Measurements from ENCODE around the gene CEP44. TPM values are rescaled to one million over a fixed set of nuclear protein-coding genes. Genes with fewer than 3 reads are reported as not detected.

CEP44 gene
- total and polyA plus RNA-seq, 10 of the 15 experiments (the other 5 are each of a cell fraction or from before 2014, with no cell fraction given): 7.6 to 19.8 (median 14.2) TPM

- no peak for TF ChIP-seq CTCF (IDR thresholded peaks at IDR 0.05 in 2 of 3, conservative IDR thresholded peaks at IDR 0.05 in 1 of 3; ENCODE audit: control insufficient read depth in 2 of 3, extremely low read depth in 1 of 3, insufficient read depth in 1 of 3, low read depth in 3 of 3, low read length in 3 of 3)
- TF ChIP-seq ZNF24 (IDR thresholded peaks at IDR 0.05): no peak
- no peak for TF ChIP-seq SP1 (IDR thresholded peaks at IDR 0.05; ENCODE audit: low read depth, low read length)
- no peak for TF ChIP-seq NR2C1 (IDR thresholded peaks at IDR 0.05)
These were observed 27.9 kb upstream of the CEP44 start (continued) for GRCh38 chr4:174255786-174256185.

GRCh38 chr4:174256277-174256713, 27.4 kb upstream of the CEP44 start:
- H3K4me3 ChIP-seq: no peak overlapping the region
- ChIA-PET POLR2A (interaction anchor here (1.3 kb wide), 1 partner anchor 26 kb away, joined by 3 read pairs; no protein-coding TSS in a partner anchor), SMC1A (ENCODE audit: uncharacterized antibody, unreplicated experiment) (interaction anchor here (0.6 to 1.4 kb wide), 3 partner anchors 10 to 34 kb away, joined by 3 to 4 read pairs (median 4); no protein-coding TSS in a partner anchor), RAD21 (ENCODE audit: unreplicated experiment) (interaction anchor here (1.1 kb wide), 1 partner anchor 10 kb away, joined by 3 read pairs; no protein-coding TSS in a partner anchor), CTCF (interaction anchor here (0.7 to 1.6 kb wide), 2 partner anchors 9 to 16 kb away, joined by 4 read pairs; no protein-coding TSS in a partner anchor)
- H3K79me2 ChIP-seq (ENCODE audit: control insufficient read depth, insufficient read depth, low read length): no peaks in the 10 kb centered on the region
- H3K36me3 ChIP-seq (ENCODE audit: control insufficient read depth in 2 of 2, insufficient read depth in 2 of 2, low read length in 1 of 2): peaks cover 0 to 3% of the 10 kb centered on the region in 2 experiments; a peak in 1 of 4 replicates
- no peak overlapping the region for H3K9ac ChIP-seq (ENCODE audit: control insufficient read depth, insufficient read depth, low read length)
- no peak overlapping the region for H3K4me2 ChIP-seq (ENCODE audit: control insufficient read depth, insufficient read depth)
- no peak for DNase-seq (ENCODE audit: low read depth, low spot score)
- in situ Hi-C loops (cut with MboI) (no loop called here), intact Hi-C loops (cut with micrococcal nuclease; ENCODE audit: unreplicated experiment) (no loop called here)
- H4K20me1 ChIP-seq (ENCODE audit: control insufficient read depth, insufficient read depth): no peaks in the 10 kb centered on the region
- FAIRE-seq: peak; percentile 18
- no peak for ATAC-seq
- no TSS peak for BruUV-seq (replicated peaks)
- no peaks in the 10 kb centered on the region for H3K27me3 ChIP-seq (replicated peaks in 1 of 2; ENCODE audit: control insufficient read depth in 2 of 2, insufficient read depth in 2 of 2, low read length in 1 of 2)
- no peak overlapping the region for H2AFZ ChIP-seq (ENCODE audit: control insufficient read depth, low read depth, low read length)
- no peaks in the 10 kb centered on the region for H3K9me3 ChIP-seq (replicated peaks; ENCODE audit: control insufficient read depth, insufficient read depth, low read length)
- no peak overlapping the region for H3K27ac ChIP-seq (ENCODE audit: control insufficient read depth, insufficient read depth)
- no peaks in the 10 kb centered on the region for H3K4me1 ChIP-seq (ENCODE audit: control insufficient read depth, insufficient read depth, low read length)
- WGBS (ENCODE audit: insufficient coverage, insufficient replicate concordance, low lambda C conversion rate, missing lambda C conversion rate): 100% methylated on average over 1 of the region's 1 CpG
- no peak for TF ChIP-seq IKZF1 (conservative IDR thresholded peaks at IDR 0.05)
- no peak for TF ChIP-seq ZNF24 (IDR thresholded peaks at IDR 0.05)
- TF ChIP-seq POLR2AphosphoS5 (IDR thresholded peaks at IDR 0.05; ENCODE audit: low read length): no peak
- no peak for TF ChIP-seq HSF1 (IDR thresholded peaks at IDR 0.05; ENCODE audit: low read depth, low read length)
- TF ChIP-seq TBL1XR1 (IDR thresholded peaks at IDR 0.05; ENCODE audit: low read depth, low read length): no peak
- TF ChIP-seq, protein P1, sequence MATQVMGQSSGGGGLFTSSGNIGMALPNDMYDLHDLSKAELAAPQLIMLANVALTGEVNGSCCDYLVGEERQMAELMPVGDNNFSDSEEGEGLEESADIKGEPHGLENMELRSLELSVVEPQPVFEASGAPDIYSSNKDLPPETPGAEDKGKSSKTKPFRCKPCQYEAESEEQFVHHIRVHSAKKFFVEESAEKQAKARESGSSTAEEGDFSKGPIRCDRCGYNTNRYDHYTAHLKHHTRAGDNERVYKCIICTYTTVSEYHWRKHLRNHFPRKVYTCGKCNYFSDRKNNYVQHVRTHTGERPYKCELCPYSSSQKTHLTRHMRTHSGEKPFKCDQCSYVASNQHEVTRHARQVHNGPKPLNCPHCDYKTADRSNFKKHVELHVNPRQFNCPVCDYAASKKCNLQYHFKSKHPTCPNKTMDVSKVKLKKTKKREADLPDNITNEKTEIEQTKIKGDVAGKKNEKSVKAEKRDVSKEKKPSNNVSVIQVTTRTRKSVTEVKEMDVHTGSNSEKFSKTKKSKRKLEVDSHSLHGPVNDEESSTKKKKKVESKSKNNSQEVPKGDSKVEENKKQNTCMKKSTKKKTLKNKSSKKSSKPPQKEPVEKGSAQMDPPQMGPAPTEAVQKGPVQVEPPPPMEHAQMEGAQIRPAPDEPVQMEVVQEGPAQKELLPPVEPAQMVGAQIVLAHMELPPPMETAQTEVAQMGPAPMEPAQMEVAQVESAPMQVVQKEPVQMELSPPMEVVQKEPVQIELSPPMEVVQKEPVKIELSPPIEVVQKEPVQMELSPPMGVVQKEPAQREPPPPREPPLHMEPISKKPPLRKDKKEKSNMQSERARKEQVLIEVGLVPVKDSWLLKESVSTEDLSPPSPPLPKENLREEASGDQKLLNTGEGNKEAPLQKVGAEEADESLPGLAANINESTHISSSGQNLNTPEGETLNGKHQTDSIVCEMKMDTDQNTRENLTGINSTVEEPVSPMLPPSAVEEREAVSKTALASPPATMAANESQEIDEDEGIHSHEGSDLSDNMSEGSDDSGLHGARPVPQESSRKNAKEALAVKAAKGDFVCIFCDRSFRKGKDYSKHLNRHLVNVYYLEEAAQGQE (IDR thresholded peaks at IDR 0.05; ENCODE audit: low read depth, low read length): no peak
- no peak for TF ChIP-seq PKNOX1 (IDR thresholded peaks at IDR 0.05)
- TF ChIP-seq GATAD2B (conservative IDR thresholded peaks at IDR 0.05; ENCODE audit: low read depth): no peak
- TF ChIP-seq NFXL1 (IDR thresholded peaks at IDR 0.05; ENCODE audit: borderline replicate concordance): no peak
- no peak for TF ChIP-seq POLR2AphosphoS2 (IDR thresholded peaks at IDR 0.05; ENCODE audit: low read depth, low read length)
- TF ChIP-seq HDAC6 (IDR thresholded peaks at IDR 0.05; ENCODE audit: unreplicated experiment): no peak
- TF ChIP-seq BACH1 (IDR thresholded peaks at IDR 0.05; ENCODE audit: borderline replicate concordance): no peak
